Astrocyte (in vitro differentiated cells and primary cell): ENCODE measurements around the gene XPO1.

Experiments
- EZH2 ChIP-seq: IDR thresholded peaks from 2 replicates; pipeline ENCODE4 v1.6.1; 2012; ENCODE audit warnings: mild to moderate bottlenecking, low read length, inconsistent platforms; ENCODE audit not compliant: insufficient read depth
- TF ChIP-seq, protein P1 (sequence below): IDR thresholded peaks from 2 replicates; pipeline ENCODE4 v1.5.1; 2011; ENCODE audit warnings: low read depth, mild to moderate bottlenecking, inconsistent platforms, low read length, moderate library complexity; ENCODE audit not compliant: insufficient read depth

DNA sequence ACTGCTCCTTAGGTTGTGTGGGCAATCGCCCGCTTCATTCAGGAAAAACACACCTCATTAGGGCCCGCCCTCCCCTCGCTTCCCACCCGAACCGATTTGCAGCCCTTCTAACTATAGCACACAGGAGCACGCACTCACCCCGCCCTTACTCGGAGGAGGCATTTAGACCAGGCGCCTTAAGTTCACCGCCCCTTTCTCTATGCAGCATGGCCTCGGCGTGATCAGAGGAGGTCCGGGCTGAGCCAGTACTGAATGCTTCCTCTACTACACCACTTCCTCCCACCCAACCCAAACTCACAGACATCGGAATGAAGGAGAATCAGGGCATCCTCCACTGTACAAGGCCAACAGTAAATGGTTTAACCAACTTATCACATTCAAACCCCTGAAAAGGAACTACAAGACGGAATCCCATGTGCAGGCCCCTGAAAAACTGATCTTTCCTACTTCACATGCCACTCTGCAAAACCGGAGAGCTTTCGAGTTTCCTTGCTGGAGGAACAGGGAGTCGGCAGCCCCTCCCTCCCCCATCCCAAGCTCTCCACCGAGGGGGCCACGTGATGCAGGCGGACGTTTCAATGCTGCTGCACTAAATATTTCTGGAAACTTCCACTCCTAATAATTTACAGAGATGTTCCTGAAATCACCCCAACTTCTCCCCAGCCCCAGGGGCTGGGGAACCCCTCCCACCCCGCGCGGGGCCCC is 1.4 kb downstream of the XPO1 start:
- TF ChIP-seq, protein P1, sequence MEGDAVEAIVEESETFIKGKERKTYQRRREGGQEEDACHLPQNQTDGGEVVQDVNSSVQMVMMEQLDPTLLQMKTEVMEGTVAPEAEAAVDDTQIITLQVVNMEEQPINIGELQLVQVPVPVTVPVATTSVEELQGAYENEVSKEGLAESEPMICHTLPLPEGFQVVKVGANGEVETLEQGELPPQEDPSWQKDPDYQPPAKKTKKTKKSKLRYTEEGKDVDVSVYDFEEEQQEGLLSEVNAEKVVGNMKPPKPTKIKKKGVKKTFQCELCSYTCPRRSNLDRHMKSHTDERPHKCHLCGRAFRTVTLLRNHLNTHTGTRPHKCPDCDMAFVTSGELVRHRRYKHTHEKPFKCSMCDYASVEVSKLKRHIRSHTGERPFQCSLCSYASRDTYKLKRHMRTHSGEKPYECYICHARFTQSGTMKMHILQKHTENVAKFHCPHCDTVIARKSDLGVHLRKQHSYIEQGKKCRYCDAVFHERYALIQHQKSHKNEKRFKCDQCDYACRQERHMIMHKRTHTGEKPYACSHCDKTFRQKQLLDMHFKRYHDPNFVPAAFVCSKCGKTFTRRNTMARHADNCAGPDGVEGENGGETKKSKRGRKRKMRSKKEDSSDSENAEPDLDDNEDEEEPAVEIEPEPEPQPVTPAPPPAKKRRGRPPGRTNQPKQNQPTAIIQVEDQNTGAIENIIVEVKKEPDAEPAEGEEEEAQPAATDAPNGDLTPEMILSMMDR, result no peak
- no peak for TF ChIP-seq EZH2
